GM12875 (cell line): Measurements from ENCODE around the gene INPP5F.
"Not testable (repeated sequence)": the region's sequence is repeated elsewhere in the genome, so short reads cannot be mapped to it uniquely, and the experiment has no call there.

Experiments
- H3K4me3 ChIP-seq: one replicate; pipeline ENCODE4 v1.5.1; 2011; ENCODE audit warnings: low read depth, low read length, control low read depth
- TF ChIP-seq, protein P1 (sequence below): IDR thresholded peaks from 2 replicates; pipeline ENCODE4 v1.5.1; 2011; ENCODE audit warnings: low read depth, mild to moderate bottlenecking, control low read depth, inconsistent platforms, low read length, moderate library complexity, borderline replicate concordance; ENCODE audit not compliant: insufficient read depth

INPP5F gene

DNA sequence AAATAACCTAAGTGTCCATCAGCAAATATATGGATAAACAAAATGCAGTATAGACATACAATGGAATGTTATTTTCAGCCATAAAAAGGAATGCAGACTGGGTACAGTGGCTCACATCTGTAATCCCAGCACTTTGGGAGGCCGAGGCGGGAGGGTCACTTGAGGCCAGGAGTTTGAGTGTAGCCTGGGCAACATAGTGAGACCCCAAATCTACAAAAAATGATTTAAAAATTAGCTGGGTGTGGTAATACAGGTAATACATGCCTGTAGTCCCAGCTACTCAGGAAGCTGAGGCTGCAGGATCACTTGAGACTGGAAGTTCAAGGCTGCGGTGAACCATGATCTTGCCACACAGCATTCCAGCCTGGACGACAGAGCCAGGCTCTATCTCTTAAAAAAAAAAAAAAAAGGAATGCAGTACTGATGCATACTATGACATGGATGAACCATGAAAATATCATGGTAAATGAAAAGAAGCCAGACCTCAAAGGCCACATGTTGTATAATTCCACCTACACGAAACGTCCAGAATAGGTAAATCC, 139.9 kb downstream of the INPP5F start:
- TF ChIP-seq, protein P1, sequence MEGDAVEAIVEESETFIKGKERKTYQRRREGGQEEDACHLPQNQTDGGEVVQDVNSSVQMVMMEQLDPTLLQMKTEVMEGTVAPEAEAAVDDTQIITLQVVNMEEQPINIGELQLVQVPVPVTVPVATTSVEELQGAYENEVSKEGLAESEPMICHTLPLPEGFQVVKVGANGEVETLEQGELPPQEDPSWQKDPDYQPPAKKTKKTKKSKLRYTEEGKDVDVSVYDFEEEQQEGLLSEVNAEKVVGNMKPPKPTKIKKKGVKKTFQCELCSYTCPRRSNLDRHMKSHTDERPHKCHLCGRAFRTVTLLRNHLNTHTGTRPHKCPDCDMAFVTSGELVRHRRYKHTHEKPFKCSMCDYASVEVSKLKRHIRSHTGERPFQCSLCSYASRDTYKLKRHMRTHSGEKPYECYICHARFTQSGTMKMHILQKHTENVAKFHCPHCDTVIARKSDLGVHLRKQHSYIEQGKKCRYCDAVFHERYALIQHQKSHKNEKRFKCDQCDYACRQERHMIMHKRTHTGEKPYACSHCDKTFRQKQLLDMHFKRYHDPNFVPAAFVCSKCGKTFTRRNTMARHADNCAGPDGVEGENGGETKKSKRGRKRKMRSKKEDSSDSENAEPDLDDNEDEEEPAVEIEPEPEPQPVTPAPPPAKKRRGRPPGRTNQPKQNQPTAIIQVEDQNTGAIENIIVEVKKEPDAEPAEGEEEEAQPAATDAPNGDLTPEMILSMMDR = no peak
- no peak overlapping the region for H3K4me3 ChIP-seq

DNA sequence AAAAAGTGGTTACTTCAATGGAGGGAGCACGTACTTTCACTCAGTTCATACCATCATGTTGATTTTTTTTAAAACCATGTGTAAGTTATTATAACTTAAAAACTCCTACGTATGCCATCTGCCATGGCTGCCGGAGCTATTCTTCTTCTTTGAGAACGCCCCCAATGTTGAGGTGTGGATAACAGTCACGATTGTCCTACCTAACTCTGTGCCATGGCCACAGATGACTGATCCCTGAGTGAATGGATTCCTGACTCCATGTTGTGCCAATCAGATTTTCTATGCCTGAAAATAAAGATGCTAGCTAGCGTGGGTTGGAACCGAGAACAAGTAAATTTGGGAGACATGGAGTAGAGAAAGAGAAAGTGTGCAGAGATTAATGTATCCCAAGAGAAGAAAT, 141.5 kb downstream of the INPP5F start:
- H3K4me3 ChIP-seq = no peak overlapping the region
- TF ChIP-seq, protein P1 = no peak

DNA sequence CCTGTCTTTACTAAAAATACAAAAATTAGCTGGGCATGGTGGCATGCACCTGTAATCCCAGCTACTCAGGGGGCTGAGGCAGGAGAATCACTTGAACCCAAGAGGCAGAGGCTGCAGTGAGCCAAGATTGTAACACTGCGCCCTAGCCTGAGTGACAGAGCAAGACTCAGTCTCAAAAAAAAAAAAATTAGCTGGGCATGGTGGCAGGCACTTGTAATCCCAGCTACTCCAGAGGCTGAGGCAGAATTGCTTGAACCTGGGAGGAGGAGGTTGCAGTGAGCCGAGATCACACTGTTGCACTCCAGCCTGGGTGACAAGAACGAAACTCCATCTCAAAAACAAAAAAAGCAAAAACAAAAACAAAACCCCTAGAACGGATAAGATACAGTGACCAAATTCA, 143.5 kb downstream of the INPP5F start:
- H3K4me3 ChIP-seq = not testable (repeated sequence)

DNA sequence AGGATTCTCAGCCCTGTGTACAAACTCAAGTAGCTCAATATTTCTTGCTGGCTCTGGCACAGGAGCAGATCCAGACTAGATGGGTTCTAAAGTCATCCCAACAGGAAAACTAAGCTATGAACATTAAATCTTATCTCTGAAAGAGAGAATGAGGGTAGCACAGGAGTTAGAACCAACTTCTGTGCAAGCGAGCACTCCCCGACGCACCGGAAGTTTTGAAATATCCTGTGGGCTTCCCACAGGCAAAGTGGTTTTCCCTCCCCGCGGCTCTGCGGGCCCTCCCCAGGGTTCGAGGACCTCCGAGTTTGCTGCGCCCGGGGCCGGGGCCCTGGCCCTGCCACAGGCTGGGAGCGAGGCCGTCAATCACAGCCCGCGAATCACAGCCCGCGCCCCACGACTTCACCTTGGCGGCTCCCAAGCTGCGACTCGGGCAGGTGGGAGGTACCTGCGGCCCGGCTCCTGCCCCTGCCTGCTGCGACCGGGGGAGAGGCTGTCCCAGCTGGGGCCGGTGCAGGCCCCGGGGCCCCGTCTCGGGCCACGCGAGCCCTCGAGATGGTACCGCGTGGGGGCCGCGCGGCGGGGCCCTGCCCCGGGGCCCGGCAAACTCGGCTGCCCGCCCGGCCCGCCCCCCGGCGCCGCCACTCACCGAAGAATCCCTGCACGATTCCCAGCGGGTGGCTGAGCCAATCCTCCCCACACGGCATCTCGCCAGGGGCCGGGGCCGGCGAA, 146.2 kb downstream of the INPP5F start:
- TF ChIP-seq, protein P1 = no peak

DNA sequence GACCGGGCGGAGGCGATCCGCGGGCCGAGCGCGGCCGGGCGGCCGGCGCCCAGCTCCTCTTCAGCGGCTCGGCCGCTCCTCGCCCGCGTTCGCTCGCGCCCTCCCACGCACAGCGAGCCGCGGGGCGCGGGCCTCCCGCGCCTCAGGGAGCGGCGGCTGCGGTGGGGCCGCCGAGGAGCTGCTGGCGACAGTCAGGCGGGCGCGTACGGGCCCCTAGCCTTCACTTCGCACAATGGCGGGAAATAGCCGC, 146.7 kb downstream of the INPP5F start, which contains the start of gene MCMBP:
MCMBP (minus strand) TSS at position 234 of the 250 bp plus-strand sequence. CDS start 259 bp downstream, outside the sequence.
- TF ChIP-seq, protein P1 = no peak

More for the DNA sequence above, 146.2 kb downstream of the INPP5F start:
- H3K4me3 ChIP-seq = peak overlapping the region; percentile 90

DNA sequence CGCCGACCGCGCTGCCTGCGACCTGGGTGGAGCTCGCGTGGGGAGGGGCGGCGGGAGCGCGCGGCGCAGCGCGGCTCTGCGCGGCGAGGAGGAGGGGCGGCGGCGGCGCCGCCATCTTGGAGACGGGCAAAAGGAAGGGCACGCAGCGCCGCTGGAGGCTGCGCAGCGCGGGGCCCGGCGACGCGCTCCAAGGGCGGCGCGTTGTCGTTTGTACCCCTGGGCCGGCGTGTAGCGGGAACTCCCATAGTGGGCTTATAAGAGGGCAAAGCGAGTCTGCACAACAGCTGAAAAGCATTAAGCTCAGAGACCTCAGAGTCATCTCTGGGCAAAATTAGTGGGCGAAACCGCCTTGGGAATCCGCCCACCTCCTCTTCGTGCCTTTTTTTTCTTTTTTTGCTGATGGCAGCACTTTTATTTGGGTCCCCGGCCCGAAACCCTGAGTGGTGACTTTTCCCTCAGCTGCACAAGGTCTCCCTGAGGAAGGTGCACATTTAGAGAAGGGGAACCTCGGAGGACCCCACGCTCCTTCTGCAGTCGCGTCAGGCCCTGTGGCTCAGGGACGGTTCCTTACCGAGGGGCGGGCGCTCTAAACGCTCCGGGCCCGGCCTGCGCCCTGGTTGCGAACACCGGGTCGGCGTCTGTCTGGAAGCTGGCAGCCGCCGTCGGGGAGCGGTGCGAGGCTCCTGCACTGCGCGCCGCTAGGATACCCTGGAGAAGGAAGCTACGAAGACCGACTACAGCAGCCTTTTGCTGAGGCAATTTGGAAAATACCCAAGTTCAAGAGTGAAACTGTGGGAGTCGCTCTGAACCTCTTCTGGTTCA, 147.2 kb downstream of the INPP5F start:
- peak overlapping the region; percentile 90 for H3K4me3 ChIP-seq
- TF ChIP-seq, protein P1 = no peak

More for the DNA sequence above, 146.7 kb downstream of the INPP5F start, which contains the start of gene MCMBP:
- peak within 1 kb of the TSS; percentile 90 for H3K4me3 ChIP-seq

DNA sequence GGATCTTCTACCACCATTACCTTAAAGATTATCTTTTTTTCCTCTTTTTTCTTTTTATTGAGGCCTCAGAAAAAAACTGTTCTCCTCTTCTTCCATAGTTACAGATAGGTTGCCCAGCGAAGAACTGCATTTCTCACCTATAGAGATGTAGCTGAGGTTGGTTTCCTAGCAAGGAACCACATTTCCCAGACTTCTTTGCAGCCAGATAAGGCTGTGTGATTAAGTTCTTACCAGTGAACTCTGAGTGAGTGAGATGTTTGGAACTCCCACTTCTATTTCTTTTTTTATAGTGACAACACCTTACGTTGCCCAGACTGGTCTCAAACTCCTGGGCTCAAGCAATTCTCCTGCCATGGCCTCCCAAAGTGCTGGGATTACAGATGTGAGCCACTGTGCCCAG, 152.7 kb downstream of the INPP5F start:
- TF ChIP-seq, protein P1 = no peak
- H3K4me3 ChIP-seq = no peak overlapping the region
